GM23338 (cell line): ENCODE measurements around the gene ZNF518B.

Source experiments
- CREB1 ChIP-seq: fragments of 250-450 bp; sonication (Bioruptor Pico); IDR thresholded peaks from 2 replicates; pipeline ENCODE4 v1.5.0; 2020; ENCODE audit warnings: low read depth, mild to moderate bottlenecking, moderate library complexity
- EZH2 ChIP-seq: fragments of 200-600 bp; sonication (generic); IDR thresholded peaks from one replicate; pipeline ENCODE4 v1.8.0; 2017; ENCODE audit warnings: antibody characterized with exemption, mild to moderate bottlenecking, low read depth; ENCODE audit not compliant: unreplicated experiment
- EZH2phosphoT487 ChIP-seq: fragments of 200-600 bp; sonication (generic); IDR thresholded peaks from one replicate; pipeline ENCODE4 v1.8.1; 2018; ENCODE audit warnings: antibody characterized with exemption; ENCODE audit not compliant: unreplicated experiment
- JUNB ChIP-seq: IDR thresholded peaks from one replicate; pipeline ENCODE4 v1.6.1; 2016; ENCODE audit warnings: antibody characterized with exemption; ENCODE audit not compliant: unreplicated experiment
- NANOG ChIP-seq: IDR thresholded peaks from 2 replicates; pipeline ENCODE4 v1.6.1; 2016; ENCODE audit warnings: antibody characterized with exemption, borderline replicate concordance
- POLR2AphosphoS5 ChIP-seq: IDR thresholded peaks from 2 replicates; pipeline ENCODE4 v1.6.1; 2016; ENCODE audit warnings: antibody characterized with exemption, low read depth
- STAT1 ChIP-seq: IDR thresholded peaks from one replicate; pipeline ENCODE4 v1.6.1; 2016; ENCODE audit warnings: antibody characterized with exemption; ENCODE audit not compliant: unreplicated experiment
- ZNF114 ChIP-seq: fragments of 250-450 bp; sonication (Bioruptor Pico); IDR thresholded peaks from 2 replicates; pipeline ENCODE4 v1.5.0; 2020; ENCODE audit warnings: mild to moderate bottlenecking, moderate library complexity
- ZNF331 ChIP-seq: fragments of 250-450 bp; sonication (Bioruptor Pico); IDR thresholded peaks from 2 replicates; pipeline ENCODE4 v1.5.0; 2020; ENCODE audit warnings: low read depth, mild to moderate bottlenecking, moderate library complexity
- TF ChIP-seq, protein P1 (sequence below), 2 experiments: fragments of 200-600 bp in 1 of 2; sonication (generic) in 1 of 2; conservative IDR thresholded peaks; 2 replicates each; pipeline versions ENCODE4 v1.5.1 to v1.6.1; 2016 to 2017; ENCODE audit warnings: antibody characterized with exemption in 2 of 2, low read depth in 2 of 2, mild to moderate bottlenecking in 2 of 2, moderate library complexity in 1 of 2
- TF ChIP-seq, protein P2 (sequence below): IDR thresholded peaks from one replicate; pipeline ENCODE4 v1.6.1; 2018; ENCODE audit warnings: antibody characterized with exemption; ENCODE audit not compliant: unreplicated experiment
- TF ChIP-seq, protein P3 (sequence below): IDR thresholded peaks from 2 replicates; pipeline ENCODE4 v1.6.1; 2016; ENCODE audit warnings: antibody characterized with exemption
- TF ChIP-seq, protein P4 (sequence below): fragments of 250-450 bp; sonication (Bioruptor Pico); IDR thresholded peaks from 2 replicates; pipeline ENCODE4 v1.5.0; 2020; ENCODE audit warnings: mild to moderate bottlenecking, moderate library complexity

DNA sequence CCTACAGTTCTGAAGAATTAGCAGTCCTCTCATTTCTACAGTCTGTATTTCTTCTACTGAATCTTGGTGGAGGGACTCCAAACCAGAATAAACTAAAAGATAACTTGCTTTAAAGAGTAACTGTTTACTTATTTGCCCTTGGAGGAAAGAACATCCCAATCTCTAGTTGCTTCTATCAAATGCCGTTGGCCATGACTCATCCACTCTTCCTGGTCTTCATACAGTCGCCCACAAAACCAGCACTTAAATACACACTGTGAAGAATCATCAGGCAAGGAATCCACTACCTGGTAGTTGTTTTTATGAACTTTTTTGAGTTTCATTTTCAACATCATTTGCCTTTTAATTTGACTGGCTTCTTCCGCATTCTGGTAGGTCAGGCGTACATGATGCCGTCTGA is 14.2 kb downstream of the ZNF518B start:
- TF ChIP-seq, protein P1, sequence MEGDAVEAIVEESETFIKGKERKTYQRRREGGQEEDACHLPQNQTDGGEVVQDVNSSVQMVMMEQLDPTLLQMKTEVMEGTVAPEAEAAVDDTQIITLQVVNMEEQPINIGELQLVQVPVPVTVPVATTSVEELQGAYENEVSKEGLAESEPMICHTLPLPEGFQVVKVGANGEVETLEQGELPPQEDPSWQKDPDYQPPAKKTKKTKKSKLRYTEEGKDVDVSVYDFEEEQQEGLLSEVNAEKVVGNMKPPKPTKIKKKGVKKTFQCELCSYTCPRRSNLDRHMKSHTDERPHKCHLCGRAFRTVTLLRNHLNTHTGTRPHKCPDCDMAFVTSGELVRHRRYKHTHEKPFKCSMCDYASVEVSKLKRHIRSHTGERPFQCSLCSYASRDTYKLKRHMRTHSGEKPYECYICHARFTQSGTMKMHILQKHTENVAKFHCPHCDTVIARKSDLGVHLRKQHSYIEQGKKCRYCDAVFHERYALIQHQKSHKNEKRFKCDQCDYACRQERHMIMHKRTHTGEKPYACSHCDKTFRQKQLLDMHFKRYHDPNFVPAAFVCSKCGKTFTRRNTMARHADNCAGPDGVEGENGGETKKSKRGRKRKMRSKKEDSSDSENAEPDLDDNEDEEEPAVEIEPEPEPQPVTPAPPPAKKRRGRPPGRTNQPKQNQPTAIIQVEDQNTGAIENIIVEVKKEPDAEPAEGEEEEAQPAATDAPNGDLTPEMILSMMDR (conservative IDR thresholded peaks at IDR 0.05; ENCODE audit: low read depth in 2 of 2), result no peak
- no peak for TF ChIP-seq EZH2
- TF ChIP-seq EZH2phosphoT487, result no peak
- no peak for TF ChIP-seq NANOG
- no peak for TF ChIP-seq POLR2AphosphoS5
- TF ChIP-seq, protein P2, sequence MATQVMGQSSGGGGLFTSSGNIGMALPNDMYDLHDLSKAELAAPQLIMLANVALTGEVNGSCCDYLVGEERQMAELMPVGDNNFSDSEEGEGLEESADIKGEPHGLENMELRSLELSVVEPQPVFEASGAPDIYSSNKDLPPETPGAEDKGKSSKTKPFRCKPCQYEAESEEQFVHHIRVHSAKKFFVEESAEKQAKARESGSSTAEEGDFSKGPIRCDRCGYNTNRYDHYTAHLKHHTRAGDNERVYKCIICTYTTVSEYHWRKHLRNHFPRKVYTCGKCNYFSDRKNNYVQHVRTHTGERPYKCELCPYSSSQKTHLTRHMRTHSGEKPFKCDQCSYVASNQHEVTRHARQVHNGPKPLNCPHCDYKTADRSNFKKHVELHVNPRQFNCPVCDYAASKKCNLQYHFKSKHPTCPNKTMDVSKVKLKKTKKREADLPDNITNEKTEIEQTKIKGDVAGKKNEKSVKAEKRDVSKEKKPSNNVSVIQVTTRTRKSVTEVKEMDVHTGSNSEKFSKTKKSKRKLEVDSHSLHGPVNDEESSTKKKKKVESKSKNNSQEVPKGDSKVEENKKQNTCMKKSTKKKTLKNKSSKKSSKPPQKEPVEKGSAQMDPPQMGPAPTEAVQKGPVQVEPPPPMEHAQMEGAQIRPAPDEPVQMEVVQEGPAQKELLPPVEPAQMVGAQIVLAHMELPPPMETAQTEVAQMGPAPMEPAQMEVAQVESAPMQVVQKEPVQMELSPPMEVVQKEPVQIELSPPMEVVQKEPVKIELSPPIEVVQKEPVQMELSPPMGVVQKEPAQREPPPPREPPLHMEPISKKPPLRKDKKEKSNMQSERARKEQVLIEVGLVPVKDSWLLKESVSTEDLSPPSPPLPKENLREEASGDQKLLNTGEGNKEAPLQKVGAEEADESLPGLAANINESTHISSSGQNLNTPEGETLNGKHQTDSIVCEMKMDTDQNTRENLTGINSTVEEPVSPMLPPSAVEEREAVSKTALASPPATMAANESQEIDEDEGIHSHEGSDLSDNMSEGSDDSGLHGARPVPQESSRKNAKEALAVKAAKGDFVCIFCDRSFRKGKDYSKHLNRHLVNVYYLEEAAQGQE, result no peak
- TF ChIP-seq ZNF114 (CRISPR knock-in tag), result no peak
- TF ChIP-seq CREB1 (CRISPR knock-in tag), result no peak
- TF ChIP-seq STAT1, result no peak
- no peak for TF ChIP-seq JUNB
- TF ChIP-seq, protein P3, sequence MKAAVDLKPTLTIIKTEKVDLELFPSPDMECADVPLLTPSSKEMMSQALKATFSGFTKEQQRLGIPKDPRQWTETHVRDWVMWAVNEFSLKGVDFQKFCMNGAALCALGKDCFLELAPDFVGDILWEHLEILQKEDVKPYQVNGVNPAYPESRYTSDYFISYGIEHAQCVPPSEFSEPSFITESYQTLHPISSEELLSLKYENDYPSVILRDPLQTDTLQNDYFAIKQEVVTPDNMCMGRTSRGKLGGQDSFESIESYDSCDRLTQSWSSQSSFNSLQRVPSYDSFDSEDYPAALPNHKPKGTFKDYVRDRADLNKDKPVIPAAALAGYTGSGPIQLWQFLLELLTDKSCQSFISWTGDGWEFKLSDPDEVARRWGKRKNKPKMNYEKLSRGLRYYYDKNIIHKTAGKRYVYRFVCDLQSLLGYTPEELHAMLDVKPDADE, result no peak
- TF ChIP-seq ZNF331 (CRISPR knock-in tag), result no peak
- TF ChIP-seq, protein P4, sequence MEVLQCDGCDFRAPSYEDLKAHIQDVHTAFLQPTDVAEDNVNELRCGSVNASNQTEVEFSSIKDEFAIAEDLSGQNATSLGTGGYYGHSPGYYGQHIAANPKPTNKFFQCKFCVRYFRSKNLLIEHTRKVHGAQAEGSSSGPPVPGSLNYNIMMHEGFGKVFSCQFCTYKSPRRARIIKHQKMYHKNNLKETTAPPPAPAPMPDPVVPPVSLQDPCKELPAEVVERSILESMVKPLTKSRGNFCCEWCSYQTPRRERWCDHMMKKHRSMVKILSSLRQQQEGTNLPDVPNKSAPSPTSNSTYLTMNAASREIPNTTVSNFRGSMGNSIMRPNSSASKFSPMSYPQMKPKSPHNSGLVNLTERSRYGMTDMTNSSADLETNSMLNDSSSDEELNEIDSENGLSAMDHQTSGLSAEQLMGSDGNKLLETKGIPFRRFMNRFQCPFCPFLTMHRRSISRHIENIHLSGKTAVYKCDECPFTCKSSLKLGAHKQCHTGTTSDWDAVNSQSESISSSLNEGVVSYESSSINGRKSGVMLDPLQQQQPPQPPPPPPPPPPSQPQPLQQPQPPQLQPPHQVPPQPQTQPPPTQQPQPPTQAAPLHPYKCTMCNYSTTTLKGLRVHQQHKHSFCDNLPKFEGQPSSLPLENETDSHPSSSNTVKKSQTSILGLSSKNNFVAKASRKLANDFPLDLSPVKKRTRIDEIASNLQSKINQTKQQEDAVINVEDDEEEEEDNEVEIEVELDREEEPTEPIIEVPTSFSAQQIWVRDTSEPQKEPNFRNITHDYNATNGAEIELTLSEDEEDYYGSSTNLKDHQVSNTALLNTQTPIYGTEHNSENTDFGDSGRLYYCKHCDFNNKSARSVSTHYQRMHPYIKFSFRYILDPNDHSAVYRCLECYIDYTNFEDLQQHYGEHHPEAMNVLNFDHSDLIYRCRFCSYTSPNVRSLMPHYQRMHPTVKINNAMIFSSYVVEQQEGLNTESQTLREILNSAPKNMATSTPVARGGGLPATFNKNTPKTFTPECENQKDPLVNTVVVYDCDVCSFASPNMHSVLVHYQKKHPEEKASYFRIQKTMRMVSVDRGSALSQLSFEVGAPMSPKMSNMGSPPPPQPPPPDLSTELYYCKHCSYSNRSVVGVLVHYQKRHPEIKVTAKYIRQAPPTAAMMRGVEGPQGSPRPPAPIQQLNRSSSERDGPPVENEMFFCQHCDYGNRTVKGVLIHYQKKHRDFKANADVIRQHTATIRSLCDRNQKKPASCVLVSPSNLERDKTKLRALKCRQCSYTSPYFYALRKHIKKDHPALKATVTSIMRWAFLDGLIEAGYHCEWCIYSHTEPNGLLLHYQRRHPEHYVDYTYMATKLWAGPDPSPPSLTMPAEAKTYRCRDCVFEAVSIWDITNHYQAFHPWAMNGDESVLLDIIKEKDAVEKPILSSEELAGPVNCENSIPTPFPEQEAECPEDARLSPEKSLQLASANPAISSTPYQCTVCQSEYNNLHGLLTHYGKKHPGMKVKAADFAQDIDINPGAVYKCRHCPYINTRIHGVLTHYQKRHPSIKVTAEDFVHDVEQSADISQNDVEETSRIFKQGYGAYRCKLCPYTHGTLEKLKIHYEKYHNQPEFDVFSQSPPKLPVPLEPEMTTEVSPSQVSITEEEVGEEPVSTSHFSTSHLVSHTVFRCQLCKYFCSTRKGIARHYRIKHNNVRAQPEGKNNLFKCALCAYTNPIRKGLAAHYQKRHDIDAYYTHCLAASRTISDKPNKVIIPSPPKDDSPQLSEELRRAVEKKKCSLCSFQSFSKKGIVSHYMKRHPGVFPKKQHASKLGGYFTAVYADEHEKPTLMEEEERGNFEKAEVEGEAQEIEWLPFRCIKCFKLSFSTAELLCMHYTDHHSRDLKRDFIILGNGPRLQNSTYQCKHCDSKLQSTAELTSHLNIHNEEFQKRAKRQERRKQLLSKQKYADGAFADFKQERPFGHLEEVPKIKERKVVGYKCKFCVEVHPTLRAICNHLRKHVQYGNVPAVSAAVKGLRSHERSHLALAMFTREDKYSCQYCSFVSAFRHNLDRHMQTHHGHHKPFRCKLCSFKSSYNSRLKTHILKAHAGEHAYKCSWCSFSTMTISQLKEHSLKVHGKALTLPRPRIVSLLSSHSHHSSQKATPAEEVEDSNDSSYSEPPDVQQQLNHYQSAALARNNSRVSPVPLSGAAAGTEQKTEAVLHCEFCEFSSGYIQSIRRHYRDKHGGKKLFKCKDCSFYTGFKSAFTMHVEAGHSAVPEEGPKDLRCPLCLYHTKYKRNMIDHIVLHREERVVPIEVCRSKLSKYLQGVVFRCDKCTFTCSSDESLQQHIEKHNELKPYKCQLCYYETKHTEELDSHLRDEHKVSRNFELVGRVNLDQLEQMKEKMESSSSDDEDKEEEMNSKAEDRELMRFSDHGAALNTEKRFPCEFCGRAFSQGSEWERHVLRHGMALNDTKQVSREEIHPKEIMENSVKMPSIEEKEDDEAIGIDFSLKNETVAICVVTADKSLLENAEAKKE (CRISPR knock-in tag), result no peak
